GM18502 (cell line): ENCODE results near the gene CCDC92.

Source experiments
- ATAC-seq: cut with Tn5 transposase; IDR thresholded peaks from one replicate; pipeline ENCODE4 v1.9.1; 2021; ENCODE audit warnings: mild to moderate bottlenecking; ENCODE audit not compliant: unreplicated experiment, poor library complexity

The CCDC92 gene

DNA sequence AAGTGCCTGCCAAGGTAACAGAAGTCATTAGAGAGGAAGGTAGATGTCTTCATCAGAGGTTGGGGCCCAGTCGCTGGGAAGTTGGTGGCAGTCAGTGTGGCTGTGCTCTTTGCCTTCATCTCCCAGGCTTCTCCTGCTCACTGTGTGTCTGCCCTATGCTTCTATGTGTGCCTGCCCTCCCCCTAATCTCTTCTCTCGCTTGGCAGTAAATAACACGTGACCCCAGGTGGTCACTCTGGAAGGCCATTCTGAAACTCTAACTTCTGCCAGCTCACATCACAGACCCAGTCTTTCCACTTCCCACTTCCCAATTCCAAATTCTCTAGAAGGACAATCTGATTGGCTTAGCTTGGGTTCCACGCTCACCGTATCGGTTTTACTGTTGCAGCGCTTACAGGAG, 9.6 kb upstream of the CCDC92 start:
- no peak for ATAC-seq

DNA sequence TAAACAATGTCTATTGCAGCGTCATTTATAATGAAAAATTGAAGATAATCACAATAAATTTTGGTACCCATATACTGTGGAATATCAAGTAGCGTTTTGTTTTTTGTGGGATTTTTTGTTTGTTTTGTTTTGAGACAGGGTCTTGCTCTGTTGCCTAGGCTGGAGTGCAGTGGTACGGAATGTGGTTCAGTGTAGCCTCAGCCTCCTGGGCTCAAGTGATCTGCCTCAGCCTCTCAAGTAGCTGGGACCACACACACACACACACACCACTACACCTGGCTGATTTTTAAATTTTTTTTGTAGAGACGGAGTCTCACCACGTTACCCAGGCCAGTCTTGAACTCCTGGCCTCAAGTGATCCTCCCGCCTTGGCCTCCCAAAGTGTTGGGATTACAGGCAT, 6.9 kb upstream of the CCDC92 start:
- no peak for ATAC-seq

DNA sequence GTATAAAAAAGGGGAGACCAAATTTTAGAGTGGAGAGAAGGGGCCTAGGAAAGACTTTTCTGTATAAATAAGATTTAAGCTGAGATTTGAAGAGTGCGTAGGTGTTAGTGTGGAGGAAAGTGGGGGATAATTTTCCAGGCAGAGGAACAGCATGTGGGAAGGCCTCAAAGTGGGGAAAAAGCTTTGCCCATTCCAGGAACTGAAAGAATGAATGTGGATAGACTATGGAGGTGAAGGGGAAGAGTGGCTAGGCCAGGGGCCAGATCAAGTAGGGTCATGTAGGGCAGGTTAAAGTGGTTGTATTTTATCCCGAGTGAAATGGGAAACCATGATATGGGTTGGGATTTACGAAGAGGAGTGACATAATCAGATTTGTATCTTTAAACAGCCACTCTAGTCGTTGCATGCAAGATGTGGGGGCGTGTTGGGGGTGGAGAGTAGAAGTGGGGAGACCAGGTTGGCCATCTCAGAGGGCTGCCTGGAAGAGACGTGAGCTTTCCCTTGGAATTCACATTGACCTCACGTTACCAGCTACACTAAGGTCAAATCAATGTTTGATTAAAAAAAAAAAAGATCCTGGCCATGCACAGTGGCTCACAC, 3.7 kb upstream of the CCDC92 start:
- ATAC-seq = no peak

DNA sequence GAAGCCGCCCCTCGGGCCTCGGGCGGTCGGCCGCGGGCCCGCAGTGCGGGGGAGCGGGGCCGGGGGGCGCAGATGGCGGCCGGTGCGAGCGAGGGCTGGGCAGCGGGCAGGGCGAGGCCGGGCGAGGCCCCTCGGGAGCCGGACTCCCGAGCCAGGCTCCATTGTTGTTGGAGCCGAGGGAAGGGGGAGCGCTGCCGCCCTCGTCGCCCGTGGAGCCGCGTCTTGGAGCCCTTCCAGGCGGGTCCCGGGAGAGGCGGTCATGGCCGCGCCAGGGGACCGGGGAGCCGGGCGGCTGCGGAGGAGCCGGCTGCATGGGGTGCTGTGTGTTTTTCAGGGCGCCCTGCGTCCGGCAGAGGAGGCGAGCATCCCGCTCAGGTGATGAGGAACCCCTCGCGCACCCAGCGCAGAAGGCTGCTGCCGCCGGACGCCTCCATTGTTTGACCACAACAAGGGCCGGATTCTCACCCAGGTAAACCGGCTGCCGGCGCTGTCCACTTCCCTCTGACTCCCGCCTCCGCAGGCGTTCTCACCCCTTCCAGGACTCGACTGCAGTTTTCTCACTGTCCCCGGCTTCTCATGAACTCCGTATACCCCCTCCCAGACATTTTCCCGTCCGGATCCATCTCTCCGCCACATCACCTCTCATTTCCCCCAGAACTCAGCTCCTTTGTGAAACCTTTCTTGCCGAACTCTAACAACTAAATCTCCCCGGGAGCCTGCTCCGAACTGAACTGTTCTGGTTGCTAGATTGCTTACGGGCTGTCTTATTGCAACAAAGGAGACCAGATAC, 1.1 kb upstream of the CCDC92 start:
- ATAC-seq = peak; percentile 13

DNA sequence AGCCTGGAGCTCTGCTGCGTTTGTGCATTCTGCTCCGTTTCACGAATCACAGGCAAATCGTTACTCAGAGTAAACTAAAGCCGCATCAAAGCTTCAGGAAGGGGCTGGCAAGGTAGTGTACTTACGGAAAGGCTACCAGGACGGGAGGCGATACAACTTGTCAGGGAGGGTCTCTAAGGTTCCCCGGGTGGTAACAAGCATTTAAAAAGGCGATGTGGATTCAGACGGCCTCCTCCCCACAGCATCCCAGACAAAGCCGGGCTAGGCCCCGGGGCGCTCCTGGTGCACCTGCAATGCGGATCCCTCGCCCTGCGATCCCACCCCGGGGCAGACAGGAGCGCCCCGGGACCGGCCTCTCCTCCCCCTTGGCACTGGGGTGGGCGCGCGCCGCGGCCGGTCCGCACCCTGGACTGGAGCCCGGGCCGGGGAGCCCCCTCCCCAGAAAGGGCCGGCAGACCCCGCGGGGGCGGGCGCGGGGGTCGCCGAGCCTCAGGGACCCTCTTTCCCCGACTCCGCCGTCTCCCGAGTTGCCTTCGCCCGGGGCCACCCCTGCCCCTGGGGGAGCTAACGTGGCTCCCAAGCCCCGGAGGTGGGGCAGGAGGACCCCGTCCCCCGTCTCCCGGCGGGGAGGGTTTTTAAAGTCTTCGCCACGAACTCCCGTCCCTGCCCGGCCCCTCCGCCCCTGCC, 718 bp downstream of the CCDC92 start:
- ATAC-seq = peak; percentile 13

DNA sequence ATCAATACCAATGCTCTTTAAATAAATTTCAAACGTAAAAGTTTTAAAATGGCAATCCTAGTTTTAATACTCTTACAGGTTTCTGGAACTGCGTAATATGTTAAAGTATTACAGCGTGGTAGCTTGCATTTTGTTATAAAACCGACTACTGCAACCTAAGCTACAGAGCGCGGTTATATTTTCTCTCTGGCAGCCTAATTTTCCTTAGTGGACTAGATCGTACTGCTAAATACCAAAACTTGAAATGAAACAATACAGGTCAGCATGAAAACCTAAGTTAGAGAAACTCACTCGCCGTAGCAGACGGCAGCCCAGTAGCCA, 1.2 kb downstream of the CCDC92 start:
- no peak for ATAC-seq

DNA sequence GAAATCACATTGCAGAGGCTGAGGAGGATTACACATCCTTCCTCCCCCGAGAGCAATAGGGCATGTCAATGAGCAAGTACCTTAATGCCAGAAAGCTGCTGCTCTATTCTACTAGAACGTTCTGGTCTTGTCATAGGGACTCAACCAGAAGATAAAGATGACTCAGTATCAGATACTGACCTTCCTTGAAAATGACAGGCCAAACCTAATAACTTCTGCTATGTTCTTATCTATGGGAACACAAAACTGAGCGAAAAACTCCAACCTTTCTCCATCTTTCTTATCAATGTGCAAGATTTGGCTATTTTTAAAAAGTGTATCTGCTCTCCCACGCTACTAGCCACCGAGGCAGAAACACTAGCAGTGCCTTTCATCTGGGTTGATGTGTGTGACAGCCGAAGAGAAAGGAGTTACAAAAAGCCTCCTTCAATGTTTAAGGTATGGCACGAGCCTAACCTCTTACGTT, 5.5 kb downstream of the CCDC92 start:
- no peak for ATAC-seq

DNA sequence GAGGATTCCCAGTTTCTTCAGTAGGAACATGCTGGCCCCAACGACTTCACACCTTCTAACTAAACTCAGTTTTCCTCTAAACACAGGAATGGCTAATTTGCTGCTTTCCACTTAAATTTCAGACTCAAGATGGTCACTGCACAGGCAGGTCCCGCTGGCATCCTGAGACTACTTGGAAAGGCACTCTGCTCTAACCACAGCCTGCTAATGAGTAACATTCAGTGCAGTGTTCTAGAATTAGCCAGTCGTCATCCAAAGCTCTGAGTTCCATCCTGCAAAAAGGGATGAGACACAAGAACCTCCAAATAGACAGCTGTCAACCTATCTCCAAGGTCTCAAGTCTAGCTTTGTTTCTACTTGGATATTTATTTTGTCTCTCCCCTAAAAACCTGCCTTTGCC, 6.0 kb downstream of the CCDC92 start:
- ATAC-seq = no peak

DNA sequence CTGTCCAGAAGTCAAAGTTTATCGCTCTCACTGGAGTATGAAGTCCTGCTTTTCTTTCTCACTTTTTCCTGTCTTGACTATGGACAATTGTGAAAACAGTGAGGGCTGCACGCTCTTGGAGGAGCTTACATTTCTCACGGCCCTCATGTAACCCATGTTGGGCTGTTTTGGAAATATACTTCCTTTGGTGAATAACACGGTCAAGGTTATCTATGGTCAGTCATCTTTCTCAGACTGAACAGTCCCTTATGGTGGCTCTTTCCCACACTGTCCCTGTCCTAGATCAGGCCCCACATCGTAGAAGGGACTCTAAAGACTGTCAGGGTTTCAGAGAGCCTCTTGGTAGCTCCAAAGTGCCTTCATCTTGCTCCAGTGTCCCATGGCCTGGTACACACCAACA, 7.2 kb downstream of the CCDC92 start:
- ATAC-seq = no peak

DNA sequence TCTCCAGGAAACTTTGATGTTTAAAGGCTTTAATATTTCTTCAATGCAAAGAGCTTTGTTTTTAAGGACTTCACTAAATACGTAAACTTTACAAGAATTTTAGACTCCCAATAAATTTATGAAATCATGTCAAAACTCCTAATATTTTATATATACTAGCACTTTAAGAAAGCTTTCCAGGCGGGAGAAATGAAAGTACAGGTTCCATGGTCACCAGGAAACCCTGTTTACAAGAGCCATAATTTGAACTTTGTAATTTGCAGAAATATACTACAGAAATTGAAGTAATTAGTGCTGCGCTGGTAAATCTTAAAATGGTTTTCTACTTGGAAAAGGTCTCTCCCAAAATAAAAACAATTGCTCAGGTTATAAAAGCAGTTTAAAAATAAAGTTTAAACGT, 8.8 kb downstream of the CCDC92 start:
- ATAC-seq = no peak

DNA sequence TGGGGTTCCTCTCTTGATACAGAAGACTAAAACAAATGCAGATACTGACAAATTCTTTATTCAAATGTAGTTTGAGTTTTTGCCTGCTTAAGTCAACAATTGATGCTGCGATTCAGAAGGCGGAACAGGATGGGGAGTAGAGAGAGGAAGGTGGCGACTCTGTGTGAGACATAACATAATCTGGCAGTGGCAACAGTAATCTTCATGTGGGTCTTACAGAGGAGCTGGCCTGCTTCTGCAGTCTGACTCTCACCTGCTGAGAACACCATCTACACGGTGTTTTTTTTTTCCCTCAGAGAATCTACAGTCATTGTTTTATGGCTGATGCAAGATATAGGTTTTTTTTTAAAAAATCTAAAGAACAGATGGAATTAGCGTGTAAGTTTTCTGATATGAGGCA, 10.1 kb downstream of the CCDC92 start:
- no peak for ATAC-seq

DNA sequence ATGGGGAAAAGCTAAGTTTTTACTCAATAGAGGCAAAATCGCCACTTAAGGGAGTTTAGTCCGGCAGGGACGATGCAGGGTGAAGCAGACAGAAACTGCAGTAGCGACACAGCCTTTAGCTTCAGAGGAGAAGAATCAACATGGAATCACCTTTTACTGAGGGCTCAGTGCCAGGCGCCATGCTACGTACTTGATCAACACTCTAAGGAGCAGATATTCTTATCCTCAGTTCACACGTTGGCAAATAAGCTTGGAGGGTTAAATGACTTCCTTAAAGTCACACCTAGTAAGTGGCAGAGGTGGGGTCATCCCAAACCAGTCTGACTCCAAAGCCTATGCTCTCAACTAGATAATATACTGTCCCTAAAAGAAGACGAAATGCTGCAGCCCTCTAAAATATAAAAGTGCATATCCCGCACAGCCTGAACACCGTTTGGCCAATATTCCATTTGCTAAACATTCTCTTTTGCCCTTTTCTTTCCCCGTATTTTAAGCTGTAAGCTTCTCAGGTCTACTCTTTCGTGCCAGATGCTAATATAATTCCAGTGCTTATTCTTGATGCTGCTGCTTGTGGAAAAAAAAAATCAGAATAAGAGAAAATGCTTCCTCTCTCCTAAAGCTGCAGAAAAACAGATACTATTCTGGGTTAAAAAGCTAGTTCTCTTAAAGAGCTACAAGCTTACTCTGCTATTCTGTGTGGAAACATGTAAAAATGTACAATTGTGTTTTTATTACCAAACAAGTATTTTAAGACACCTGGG, 10.9 kb downstream of the CCDC92 start:
- ATAC-seq = no peak

DNA sequence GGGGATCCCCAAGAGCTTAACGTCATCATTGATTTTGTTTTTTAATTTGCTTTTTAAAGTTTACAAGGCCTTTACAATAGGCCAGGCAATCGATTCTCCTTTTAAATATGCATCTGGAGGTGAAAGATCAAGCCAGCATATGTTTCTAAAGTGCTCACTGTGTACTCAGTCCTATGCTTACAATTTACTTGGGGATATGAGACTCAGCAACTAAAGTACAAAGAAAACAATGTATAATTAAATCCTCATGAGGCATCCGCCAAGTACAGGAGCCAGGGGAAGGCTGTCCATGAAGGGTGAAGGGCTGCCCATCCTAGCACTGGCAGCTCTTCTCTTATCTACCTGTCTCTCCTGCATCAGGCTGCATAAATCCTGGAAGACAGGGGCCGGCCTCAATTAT, 11.8 kb downstream of the CCDC92 start:
- no peak for ATAC-seq

DNA sequence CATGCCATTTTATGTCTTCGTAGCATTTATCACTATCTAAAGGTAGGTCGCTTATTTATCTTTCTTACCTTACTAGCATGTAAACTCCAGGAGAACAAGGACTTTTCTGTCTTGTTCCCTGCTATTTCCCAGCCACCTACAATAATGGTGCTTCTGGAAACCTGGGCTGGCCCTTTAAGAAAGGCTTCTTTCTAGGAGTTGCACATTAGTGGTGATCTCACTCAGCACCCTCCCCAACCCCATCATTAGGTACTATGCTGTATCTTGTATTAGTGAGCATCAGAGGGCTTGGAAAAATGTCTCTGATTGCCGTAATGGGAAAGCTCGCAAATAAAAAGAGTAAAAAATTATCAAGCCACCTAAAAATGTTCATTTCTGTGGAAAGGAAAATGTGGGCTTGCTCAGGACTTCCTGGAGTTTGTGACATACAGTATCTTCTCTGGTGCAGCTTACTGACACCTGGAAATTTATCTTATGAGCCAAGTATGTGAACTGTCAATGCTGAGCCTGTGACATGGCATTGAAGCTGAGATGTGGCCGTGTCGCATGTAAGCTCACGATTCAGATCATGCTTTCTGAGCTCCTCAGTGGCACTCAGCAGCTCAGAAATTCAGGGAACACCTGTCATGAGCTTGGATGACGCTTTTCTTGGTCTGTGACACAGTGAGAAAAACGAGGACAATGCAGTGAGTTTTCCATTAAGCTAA, 12.4 kb downstream of the CCDC92 start:
- no peak for ATAC-seq

DNA sequence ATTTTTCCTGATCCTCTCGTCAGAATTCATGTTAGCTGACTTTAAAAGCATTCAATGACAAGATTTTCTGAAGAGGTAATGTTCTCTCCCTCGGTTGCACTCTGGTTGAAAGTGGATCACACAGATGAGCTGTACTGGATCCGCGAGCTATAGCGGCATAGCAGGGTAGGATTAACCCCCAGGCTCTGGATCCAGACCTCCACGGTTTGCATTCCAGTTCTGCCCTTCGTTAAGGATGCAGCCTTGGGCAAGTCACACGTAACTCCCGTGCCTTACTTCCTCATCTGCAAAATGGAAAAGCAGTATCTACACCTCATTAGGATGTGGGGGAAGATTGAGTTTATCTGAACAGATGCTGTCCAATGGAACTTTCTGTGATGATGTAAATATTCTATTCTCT, 13.8 kb downstream of the CCDC92 start:
- no peak for ATAC-seq

DNA sequence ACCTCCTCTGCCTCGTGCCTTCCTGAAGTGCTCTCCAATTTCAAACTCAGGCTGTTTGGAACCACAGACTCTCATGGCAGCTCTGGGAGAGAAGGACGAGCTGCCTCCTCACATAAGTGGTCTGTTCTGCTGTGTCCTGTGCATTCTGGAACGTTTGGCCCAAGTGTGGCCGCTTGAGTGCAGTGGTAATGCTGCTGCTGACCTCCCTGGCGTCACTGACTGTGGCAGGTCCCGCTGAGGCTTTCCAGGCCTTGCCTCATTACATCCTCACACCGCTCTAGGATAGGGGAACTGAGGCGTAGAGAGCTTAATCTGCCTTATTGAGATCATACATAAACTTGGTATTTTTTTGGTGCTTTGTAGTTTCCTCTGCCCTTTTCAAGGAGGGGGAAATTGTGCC, 14.2 kb downstream of the CCDC92 start:
- no peak for ATAC-seq

DNA sequence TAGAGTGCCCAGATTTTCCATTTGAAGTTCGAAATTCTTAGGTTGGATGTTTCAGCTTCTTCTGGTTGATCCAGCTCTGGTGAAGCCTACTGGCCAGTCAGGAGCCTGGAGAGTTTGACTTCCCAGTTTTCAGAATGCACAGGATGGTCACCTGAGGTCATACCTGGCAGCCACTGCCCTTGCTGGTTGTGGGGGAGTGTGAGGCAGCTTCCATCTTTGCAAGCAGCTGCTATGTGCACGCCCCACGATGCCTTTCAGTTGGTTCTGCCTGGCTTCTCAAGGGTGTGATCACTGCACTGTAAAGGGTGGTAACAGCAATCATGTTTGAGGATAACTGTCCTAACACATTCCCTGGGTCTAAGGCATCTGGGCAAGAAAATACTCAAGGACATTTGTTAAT, 15.4 kb downstream of the CCDC92 start:
- no peak for ATAC-seq

DNA sequence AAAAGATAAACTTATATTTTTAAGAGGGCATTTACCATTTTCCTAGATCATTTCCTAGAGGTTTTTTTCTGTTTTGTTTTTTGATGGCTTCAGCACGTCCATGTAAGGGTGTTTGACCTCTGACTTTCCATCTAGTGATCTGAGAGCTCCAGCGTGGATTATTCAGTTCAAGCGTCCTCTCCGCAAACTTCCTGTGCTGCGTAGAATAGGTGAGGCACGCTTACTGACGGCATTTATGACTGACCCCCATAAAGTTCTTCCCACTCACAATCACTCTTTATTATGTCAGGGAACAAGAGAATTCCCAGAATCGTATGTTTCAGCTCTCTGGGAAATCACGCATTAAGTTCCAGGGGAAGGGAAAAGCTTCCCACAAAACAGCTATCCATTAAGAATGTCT, 16.4 kb downstream of the CCDC92 start:
- no peak for ATAC-seq

DNA sequence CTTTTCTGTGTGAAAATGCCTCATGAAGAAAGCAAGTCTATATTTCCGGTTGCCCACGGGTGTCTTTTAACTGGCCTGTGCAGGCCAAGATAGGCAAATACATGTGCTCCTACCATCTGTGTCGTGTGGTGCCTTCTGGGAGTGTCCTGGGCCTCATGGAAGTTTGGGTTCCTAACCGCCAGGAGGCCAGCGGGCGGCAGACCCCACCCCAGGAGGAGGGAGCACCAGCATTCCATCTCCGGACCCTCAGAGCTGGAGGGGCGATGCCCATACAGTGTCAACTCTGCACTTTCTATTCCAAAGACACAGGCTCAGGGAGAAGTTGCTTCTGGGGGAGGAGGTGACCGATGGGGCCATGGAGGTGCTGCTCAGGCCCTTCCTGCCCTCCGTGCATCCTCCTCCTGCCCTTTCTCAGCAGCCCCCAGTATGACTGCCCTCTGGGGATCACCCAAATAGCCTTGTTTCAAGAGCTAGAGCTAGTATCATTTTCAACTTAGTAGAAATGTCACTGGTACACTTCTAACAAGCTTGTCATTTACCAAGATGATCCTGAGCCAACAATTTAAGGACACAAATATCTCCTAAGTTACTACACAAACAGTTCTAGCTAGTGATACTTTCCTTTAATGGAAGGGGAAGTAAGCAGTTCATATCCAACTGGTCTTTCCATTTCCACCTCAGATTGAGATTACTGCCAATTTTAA, 17.8 kb downstream of the CCDC92 start:
- ATAC-seq = no peak

DNA sequence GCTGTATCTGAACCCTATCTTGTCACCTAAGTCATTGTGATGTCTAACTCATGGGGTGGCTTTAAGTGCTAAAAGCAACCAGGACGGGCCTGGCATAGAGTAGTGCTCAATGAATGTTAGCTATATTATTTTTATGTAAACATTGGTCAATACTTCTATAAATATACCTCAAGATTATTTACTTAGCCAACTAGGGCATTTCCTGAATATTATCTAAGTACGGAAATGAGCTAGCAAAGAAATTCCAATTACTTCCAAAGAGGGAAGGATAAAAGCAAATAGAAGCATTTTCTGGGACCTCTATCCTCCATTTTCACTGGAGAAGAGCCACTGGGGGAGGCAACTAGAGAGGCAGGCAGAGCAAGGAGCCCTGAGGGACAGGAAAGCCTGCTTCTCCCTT, 20.6 kb downstream of the CCDC92 start:
- ATAC-seq = no peak
